ENCODE measurements around the gene NTF3. TPM values are rescaled to one million over a fixed set of nuclear protein-coding genes. Genes with fewer than 3 reads are reported as not detected.

Gene NTF3
- total RNA-seq, 1 experiment from 2014 or later: not detected

DNA sequence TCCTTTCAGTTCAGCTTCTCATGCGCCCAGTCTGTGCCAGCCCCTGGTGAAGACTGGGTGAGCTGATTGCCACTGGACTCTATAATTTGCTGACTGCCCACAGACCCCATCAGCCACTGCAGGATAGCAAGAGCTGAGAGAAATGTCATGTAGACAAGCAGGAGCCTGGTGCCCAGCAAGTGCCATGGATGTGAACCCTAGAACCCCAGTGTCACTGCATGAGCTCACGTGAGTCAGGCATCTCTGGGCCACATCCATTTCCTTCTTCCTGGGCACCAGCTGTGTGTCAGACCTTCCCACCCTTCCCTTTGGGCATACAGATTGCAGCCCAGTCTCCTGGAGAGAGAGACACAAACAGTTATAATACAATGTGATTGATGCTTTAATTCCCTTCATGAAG, 73.8 kb downstream of the NTF3 start:
- H3K27me3 ChIP-seq (ENCODE audit: control insufficient read depth, insufficient read depth, low read length): no peaks in the 10 kb centered on the region; the same call in 1 of the 2 replicates

DNA sequence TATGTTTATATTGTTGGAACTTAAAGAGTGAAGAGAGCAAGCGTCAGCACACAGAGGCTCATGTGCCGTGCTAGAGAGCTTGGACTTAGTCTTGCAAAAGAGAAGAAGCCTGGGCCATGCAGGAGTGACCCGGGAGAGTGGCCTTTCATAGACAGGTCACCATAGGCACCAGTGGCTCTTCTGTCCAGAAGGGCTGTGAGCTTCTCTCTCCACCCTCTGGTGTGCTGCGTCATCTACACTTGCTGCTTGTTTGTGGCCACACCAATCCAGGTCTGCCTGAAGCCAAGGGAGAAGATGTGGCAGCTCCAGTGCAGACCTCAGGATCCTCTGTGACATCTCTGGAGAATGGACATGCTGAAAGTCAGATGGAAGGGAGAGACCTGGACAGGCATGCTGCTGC, 74.4 kb downstream of the NTF3 start:
- H3K4me3 ChIP-seq (ENCODE audit: low read depth in 2 of 2, low read length in 2 of 2): no peak overlapping the region
- H3K36me3 ChIP-seq (ENCODE audit: control insufficient read depth, insufficient read depth, low read length): no peaks in the 10 kb centered on the region
- no peak overlapping the region for H3K27ac ChIP-seq (ENCODE audit: low read length)
- no peaks in the 10 kb centered on the region for H3K9me3 ChIP-seq (ENCODE audit: control insufficient read depth, insufficient read depth, low read depth, low read length)
- in situ Hi-C loops (cut with HindIII; ENCODE audit: low pct_unique_long_range_greater_than_20kb, low sequenced_read_pairs): no loop called here
- TF ChIP-seq TCF7L2 (IDR thresholded peaks at IDR 0.05; ENCODE audit: low read depth, low read length) (no peak), SIN3A (IDR thresholded peaks at IDR 0.05; ENCODE audit: borderline replicate concordance, insufficient read depth, low read depth, low read length) (no peak), POLR2AphosphoS5 (IDR thresholded peaks at IDR 0.05; ENCODE audit: low read depth, low read length) (no peak)
- TF ChIP-seq, protein P1, sequence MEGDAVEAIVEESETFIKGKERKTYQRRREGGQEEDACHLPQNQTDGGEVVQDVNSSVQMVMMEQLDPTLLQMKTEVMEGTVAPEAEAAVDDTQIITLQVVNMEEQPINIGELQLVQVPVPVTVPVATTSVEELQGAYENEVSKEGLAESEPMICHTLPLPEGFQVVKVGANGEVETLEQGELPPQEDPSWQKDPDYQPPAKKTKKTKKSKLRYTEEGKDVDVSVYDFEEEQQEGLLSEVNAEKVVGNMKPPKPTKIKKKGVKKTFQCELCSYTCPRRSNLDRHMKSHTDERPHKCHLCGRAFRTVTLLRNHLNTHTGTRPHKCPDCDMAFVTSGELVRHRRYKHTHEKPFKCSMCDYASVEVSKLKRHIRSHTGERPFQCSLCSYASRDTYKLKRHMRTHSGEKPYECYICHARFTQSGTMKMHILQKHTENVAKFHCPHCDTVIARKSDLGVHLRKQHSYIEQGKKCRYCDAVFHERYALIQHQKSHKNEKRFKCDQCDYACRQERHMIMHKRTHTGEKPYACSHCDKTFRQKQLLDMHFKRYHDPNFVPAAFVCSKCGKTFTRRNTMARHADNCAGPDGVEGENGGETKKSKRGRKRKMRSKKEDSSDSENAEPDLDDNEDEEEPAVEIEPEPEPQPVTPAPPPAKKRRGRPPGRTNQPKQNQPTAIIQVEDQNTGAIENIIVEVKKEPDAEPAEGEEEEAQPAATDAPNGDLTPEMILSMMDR (IDR thresholded peaks at IDR 0.05): no peak
- TF ChIP-seq, protein P2, sequence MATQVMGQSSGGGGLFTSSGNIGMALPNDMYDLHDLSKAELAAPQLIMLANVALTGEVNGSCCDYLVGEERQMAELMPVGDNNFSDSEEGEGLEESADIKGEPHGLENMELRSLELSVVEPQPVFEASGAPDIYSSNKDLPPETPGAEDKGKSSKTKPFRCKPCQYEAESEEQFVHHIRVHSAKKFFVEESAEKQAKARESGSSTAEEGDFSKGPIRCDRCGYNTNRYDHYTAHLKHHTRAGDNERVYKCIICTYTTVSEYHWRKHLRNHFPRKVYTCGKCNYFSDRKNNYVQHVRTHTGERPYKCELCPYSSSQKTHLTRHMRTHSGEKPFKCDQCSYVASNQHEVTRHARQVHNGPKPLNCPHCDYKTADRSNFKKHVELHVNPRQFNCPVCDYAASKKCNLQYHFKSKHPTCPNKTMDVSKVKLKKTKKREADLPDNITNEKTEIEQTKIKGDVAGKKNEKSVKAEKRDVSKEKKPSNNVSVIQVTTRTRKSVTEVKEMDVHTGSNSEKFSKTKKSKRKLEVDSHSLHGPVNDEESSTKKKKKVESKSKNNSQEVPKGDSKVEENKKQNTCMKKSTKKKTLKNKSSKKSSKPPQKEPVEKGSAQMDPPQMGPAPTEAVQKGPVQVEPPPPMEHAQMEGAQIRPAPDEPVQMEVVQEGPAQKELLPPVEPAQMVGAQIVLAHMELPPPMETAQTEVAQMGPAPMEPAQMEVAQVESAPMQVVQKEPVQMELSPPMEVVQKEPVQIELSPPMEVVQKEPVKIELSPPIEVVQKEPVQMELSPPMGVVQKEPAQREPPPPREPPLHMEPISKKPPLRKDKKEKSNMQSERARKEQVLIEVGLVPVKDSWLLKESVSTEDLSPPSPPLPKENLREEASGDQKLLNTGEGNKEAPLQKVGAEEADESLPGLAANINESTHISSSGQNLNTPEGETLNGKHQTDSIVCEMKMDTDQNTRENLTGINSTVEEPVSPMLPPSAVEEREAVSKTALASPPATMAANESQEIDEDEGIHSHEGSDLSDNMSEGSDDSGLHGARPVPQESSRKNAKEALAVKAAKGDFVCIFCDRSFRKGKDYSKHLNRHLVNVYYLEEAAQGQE (IDR thresholded peaks at IDR 0.05; ENCODE audit: insufficient read depth in 1 of 2, low read depth in 2 of 2, low read length in 1 of 2): no peak
- ChIA-PET CTCF (no interaction called here), POLR2A (no interaction called here)
- H3K4me1 ChIP-seq (ENCODE audit: control insufficient read depth, insufficient read depth, low read length): no peaks in the 10 kb centered on the region
- BruUV-seq (replicated peaks): no TSS peak
- H3K27me3 ChIP-seq (ENCODE audit: control insufficient read depth, insufficient read depth, low read length): no peaks in the 10 kb centered on the region; the same call in 1 of the 2 replicates
- intact Hi-C loops (cut with micrococcal nuclease; ENCODE audit: unreplicated experiment): no loop called here
- ATAC-seq (no peak), DNase-seq (ENCODE audit: low read depth, low spot score) (no peak)

More for the DNA sequence above, 73.8 kb downstream of the NTF3 start:
- TF ChIP-seq, protein P2 (IDR thresholded peaks at IDR 0.05; ENCODE audit: insufficient read depth in 1 of 2, low read depth in 2 of 2, low read length in 1 of 2): no peak
- TF ChIP-seq, protein P1 (IDR thresholded peaks at IDR 0.05): no peak
- TF ChIP-seq POLR2AphosphoS5 (IDR thresholded peaks at IDR 0.05; ENCODE audit: low read depth, low read length): no peak
- no peak for TF ChIP-seq SIN3A (IDR thresholded peaks at IDR 0.05; ENCODE audit: borderline replicate concordance, insufficient read depth, low read depth, low read length)
- no peak for TF ChIP-seq TCF7L2 (IDR thresholded peaks at IDR 0.05; ENCODE audit: low read depth, low read length)
- no peaks in the 10 kb centered on the region for H3K4me1 ChIP-seq (ENCODE audit: control insufficient read depth, insufficient read depth, low read length)
- DNase-seq (ENCODE audit: low read depth, low spot score) (no peak), ATAC-seq (no peak)
- intact Hi-C loops (cut with micrococcal nuclease; ENCODE audit: unreplicated experiment): no loop called here
- in situ Hi-C loops (cut with HindIII; ENCODE audit: low pct_unique_long_range_greater_than_20kb, low sequenced_read_pairs): no loop called here
- POLR2A ChIA-PET: no interaction called here
- no peak overlapping the region for H3K4me3 ChIP-seq (ENCODE audit: low read depth in 2 of 2, low read length in 2 of 2)
- H3K36me3 ChIP-seq (ENCODE audit: control insufficient read depth, insufficient read depth, low read length): no peaks in the 10 kb centered on the region
- no peaks in the 10 kb centered on the region for H3K9me3 ChIP-seq (ENCODE audit: control insufficient read depth, insufficient read depth, low read depth, low read length)
- CTCF ChIA-PET: no interaction called here
- BruUV-seq (replicated peaks): no TSS peak
- H3K27ac ChIP-seq (ENCODE audit: low read length): no peak overlapping the region

All from Panc1 (cell line).